ENCODE results near the gene ENTPD8. TPM values are rescaled to one million over a fixed set of nuclear protein-coding genes. Genes with fewer than 3 reads are reported as not detected.

Gene ENTPD8
- total RNA-seq, 1 experiment from 2014 or later = not detected

DNA sequence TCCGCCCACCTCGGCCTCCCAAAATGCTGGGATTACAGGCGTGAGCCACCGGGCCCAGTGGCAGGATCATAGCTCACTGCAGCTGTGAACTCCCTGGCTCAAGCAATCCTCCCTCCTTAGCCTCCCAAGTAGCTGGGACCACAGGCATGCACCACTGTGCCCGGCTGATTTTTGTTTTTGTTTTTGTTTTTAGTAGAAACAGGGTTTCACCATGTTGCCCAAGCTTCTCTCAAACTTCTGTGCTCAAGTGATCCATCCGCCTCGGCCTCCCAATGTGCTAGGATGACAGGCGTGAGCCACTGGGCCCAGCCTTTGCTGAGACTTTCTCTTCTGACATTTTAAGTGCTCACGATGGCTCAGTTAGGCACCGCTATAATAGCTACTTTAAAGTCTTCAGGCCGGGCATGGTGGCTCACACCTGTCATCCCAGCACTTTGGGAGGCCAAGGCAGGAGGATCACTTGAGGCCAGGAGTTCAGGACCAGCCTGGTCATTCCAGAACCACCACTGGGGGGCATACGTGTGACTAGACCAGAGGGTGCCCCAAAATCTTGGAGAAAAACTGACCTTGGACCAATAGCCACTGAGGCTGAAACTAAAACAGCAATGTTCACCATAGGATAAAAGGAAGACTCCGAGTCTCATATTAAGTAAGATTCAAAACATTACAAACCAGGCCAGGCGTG lies 3.1 kb upstream of the ENTPD8 start:
- no peak for DNase-seq
- H3K79me2 ChIP-seq (ENCODE audit: low read length) = no peaks in the 10 kb centered on the region
- POLR2A ChIA-PET (ENCODE audit: unreplicated experiment) = no interaction called here
- CTCF ChIA-PET = no interaction called here
- no peaks in the 10 kb centered on the region for H3K36me3 ChIP-seq (ENCODE audit: low read depth, low read length)
- H2AFZ ChIP-seq (ENCODE audit: low read length) = no peak overlapping the region
- no TSS peak for BruUV-seq (replicated peaks)
- no peak overlapping the region for H3K4me3 ChIP-seq (ENCODE audit: low read length)
- H3K9ac ChIP-seq (ENCODE audit: low read length) = no peak overlapping the region
- no peak overlapping the region for H3K27ac ChIP-seq (ENCODE audit: low read length)
- H3K9me2 ChIP-seq (replicated peaks; ENCODE audit: low read length) = no peaks in the 10 kb centered on the region
- no peaks in the 10 kb centered on the region for H3K9me3 ChIP-seq (ENCODE audit: low read length)
- no peak for TF ChIP-seq EZH2phosphoT487 (IDR thresholded peaks at IDR 0.05; ENCODE audit: borderline replicate concordance, low read length)
- TF ChIP-seq EZH2 (IDR thresholded peaks at IDR 0.05; ENCODE audit: low read length, unreplicated experiment) = no peak
- TF ChIP-seq, protein P1, sequence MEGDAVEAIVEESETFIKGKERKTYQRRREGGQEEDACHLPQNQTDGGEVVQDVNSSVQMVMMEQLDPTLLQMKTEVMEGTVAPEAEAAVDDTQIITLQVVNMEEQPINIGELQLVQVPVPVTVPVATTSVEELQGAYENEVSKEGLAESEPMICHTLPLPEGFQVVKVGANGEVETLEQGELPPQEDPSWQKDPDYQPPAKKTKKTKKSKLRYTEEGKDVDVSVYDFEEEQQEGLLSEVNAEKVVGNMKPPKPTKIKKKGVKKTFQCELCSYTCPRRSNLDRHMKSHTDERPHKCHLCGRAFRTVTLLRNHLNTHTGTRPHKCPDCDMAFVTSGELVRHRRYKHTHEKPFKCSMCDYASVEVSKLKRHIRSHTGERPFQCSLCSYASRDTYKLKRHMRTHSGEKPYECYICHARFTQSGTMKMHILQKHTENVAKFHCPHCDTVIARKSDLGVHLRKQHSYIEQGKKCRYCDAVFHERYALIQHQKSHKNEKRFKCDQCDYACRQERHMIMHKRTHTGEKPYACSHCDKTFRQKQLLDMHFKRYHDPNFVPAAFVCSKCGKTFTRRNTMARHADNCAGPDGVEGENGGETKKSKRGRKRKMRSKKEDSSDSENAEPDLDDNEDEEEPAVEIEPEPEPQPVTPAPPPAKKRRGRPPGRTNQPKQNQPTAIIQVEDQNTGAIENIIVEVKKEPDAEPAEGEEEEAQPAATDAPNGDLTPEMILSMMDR (conservative IDR thresholded peaks at IDR 0.05; ENCODE audit: low read depth, low read length) = no peak
- H4K20me1 ChIP-seq (ENCODE audit: low read length) = no peaks in the 10 kb centered on the region
- intact Hi-C loops (cut with micrococcal nuclease) = no loop called here
- no peak for ATAC-seq
- H3F3A ChIP-seq (ENCODE audit: low read length, unreplicated experiment) = no peaks in the 10 kb centered on the region
- no peaks in the 10 kb centered on the region for H3K27me3 ChIP-seq (ENCODE audit: low read length)
- no peak overlapping the region for H3K4me2 ChIP-seq (ENCODE audit: low read length)
- peaks cover 7% of the 10 kb centered on the region; the same call in 1 of the 2 replicates for H3K4me1 ChIP-seq (ENCODE audit: insufficient read depth, low read length)

DNA sequence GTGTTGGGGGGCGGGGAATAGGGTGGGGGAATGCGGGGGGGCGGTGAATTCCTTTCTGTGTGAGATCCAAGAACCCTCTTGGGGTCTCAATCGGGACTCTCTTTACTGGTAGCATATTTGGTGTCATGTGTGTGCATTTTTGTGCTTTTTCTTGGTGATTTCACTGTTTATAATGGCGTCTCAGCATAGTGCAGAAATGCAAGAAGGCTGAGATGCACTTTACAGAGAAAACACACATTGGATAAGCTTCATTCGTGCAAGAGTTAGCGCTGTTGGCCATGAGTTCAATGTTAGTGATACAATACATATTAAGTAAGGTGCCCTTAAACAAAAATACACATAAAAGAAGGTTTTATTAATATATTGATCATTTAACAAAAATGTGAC lies 771 bp upstream of the ENTPD8 start:
- Histone ChIP-seq H3K27ac (ENCODE audit: low read length) (no peak overlapping the region), H3K9ac (ENCODE audit: low read length) (no peak overlapping the region), H3K4me2 (ENCODE audit: low read length) (0 out of 2 replicates have a peak overlapping the region, but pooled peaks have one; percentile 31), H2AFZ (ENCODE audit: low read length) (no peak overlapping the region), H3K4me3 (ENCODE audit: low read length) (no peak overlapping the region), H3K4me1 (ENCODE audit: insufficient read depth, low read length) (peaks cover 7% of the 10 kb centered on the region; the same call in 1 of the 2 replicates), H3K9me2 (replicated peaks; ENCODE audit: low read length) (no peaks in the 10 kb centered on the region), H3K79me2 (ENCODE audit: low read length) (no peaks in the 10 kb centered on the region), H3F3A (ENCODE audit: low read length, unreplicated experiment) (no peaks in the 10 kb centered on the region), H4K20me1 (ENCODE audit: low read length) (no peaks in the 10 kb centered on the region), H3K9me3 (ENCODE audit: low read length) (no peaks in the 10 kb centered on the region), H3K36me3 (ENCODE audit: low read depth, low read length) (no peaks in the 10 kb centered on the region), H3K27me3 (ENCODE audit: low read length) (no peaks in the 10 kb centered on the region)
- ATAC-seq = no peak
- TF ChIP-seq, protein P1 (conservative IDR thresholded peaks at IDR 0.05; ENCODE audit: low read depth, low read length) = no peak
- TF ChIP-seq EZH2phosphoT487 (IDR thresholded peaks at IDR 0.05; ENCODE audit: borderline replicate concordance, low read length) = no peak
- TF ChIP-seq EZH2 (IDR thresholded peaks at IDR 0.05; ENCODE audit: low read length, unreplicated experiment) = no peak
- ChIA-PET CTCF (no interaction called here), POLR2A (ENCODE audit: unreplicated experiment) (interaction anchor here (0.6 kb wide), 1 partner anchor 124 kb away, joined by 6 read pairs; no protein-coding TSS in a partner anchor)
- BruUV-seq (replicated peaks) = no TSS peak
- DNase-seq = no peak
- intact Hi-C loops (cut with micrococcal nuclease) = no loop called here

DNA sequence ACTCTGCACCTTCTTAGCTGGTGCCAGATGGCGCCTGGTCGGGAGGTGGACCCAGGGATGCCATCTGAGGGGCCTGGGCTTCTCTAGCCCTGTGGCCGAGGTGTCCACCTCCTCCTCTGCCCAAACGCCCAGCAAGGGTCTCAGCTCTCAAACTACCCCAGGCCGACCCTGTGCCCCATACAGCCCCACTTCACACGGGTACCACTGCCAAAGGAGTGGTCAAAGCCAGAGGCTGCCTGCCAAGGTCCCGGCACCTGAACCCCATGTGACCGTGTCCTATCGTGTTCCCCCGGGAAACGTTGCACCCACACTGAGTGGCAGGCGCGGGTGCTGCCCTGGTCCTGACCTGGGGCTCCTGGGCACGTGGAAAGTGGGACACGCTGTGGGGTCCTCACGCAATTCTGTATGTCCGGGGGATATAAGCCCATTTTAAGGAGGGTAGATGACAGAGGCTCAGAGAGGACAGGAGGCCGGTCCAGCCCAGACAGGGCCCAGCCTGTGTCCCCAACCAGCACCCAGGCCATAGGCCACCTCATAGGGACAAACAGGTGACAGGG lies 1.9 kb downstream of the ENTPD8 start:
- Histone ChIP-seq H3K79me2 (ENCODE audit: low read length) (no peaks in the 10 kb centered on the region), H3F3A (ENCODE audit: low read length, unreplicated experiment) (no peaks in the 10 kb centered on the region), H3K27ac (ENCODE audit: low read length) (no peak overlapping the region), H3K9me3 (ENCODE audit: low read length) (no peaks in the 10 kb centered on the region), H2AFZ (ENCODE audit: low read length) (no peak overlapping the region), H3K9me2 (replicated peaks; ENCODE audit: low read length) (no peaks in the 10 kb centered on the region), H3K9ac (ENCODE audit: low read length) (no peak overlapping the region), H4K20me1 (ENCODE audit: low read length) (no peaks in the 10 kb centered on the region), H3K4me3 (ENCODE audit: low read length) (no peak overlapping the region), H3K4me2 (ENCODE audit: low read length) (no peak overlapping the region), H3K36me3 (ENCODE audit: low read depth, low read length) (no peaks in the 10 kb centered on the region), H3K27me3 (ENCODE audit: low read length) (no peaks in the 10 kb centered on the region), H3K4me1 (ENCODE audit: insufficient read depth, low read length) (peaks cover 12% of the 10 kb centered on the region)
- no TSS peak for BruUV-seq (replicated peaks)
- intact Hi-C loops (cut with micrococcal nuclease) = no loop called here
- POLR2A ChIA-PET (ENCODE audit: unreplicated experiment) = no interaction called here
- no peak for ATAC-seq
- CTCF ChIA-PET = no interaction called here
- DNase-seq = no peak
- no peak for TF ChIP-seq EZH2phosphoT487 (IDR thresholded peaks at IDR 0.05; ENCODE audit: borderline replicate concordance, low read length)
- TF ChIP-seq, protein P1 (conservative IDR thresholded peaks at IDR 0.05; ENCODE audit: low read depth, low read length) = no peak
- no peak for TF ChIP-seq EZH2 (IDR thresholded peaks at IDR 0.05; ENCODE audit: low read length, unreplicated experiment)
